Left renal cortex interstitium (tissue), 4 donors: ENCODE measurements around the gene SPATC1L. TPM values are rescaled to one million over a fixed set of nuclear protein-coding genes. Genes with fewer than 3 reads are reported as not detected.

Experiments
- DNase-seq, 4 donors: peaks; one replicate each; pipeline ENCODE4 v3.0.0-alpha.2; 2013; ENCODE audit warnings: low read depth in 4 of 4, low spot score in 2 of 4, missing footprints in 1 of 4
- polyA plus RNA-seq, 4 donors: library from polyadenylated mRNA; unstranded; fragments of 120-200 nt; gene quantifications; one replicate each; pipeline ENCODE4 v1.2.1, GENCODE V29; 2013; ENCODE audit not compliant: insufficient read length in 4 of 4

The SPATC1L gene
- polyA plus RNA-seq, 4 donors = 6.5 to 18.8 (median 13.6) TPM

GRCh38 chr21:46137908-46138307, 46.4 kb downstream of the SPATC1L start:
- DNase-seq = no peak

DNA sequence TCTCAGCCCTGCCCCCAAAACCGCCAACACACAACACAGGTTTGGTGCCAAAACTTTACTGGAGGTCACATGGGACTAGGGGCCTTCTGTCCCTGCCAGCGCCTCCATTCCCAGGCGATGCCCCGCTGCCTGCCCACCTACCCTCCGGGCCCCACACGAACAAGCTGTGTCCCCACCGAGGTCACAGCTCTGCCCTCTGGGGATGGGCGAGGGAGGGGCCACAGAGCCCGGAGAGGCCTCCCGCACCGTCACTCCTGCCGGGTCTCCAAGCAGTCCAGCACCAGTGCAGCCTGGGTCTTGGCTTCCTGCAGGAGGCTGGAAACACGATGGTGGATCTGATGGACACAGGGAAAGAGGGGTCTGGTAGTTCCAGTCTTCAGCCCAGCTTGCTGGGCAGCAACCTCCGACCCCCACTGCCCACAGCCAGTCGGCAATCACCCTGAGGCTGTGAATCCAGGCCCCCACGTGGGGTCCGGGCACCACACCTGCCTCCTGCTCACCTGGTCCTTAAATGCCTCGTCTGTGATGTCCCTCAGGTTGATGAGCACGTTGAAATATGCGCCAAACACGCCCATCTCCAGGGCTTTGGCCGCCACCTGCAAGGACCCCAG, 47.4 kb downstream of the SPATC1L start:
- no peak for DNase-seq

DNA sequence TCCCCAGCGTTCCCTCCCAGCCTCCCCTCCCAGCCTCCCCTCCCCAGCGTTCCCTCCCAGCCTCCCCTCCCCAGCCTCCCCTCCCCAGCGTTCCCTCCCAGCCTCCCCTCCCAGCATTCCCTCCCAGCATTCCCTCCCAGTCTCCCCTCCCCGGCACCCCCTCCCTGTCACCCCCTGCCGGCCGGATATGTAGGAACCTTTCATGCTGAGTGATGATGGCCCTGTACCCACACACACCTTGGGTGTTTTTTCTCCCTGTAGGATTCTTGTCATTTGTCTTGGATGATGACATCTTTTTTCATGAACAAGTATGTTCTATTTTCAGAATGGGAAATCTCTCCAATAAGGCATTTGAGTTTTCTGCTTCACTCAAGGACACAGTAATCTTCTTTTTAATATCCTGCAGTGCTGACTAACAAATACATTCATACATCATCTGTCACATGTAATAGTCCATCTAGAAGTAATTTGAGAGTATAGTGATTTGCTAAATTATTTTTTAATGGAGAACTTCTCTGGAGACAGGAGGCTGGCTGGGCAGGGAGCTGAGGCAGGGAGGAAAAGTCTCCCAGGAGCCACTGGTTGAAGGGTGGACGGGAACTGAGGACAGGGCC, 48.4 kb downstream of the SPATC1L start:
- no peak for DNase-seq

DNA sequence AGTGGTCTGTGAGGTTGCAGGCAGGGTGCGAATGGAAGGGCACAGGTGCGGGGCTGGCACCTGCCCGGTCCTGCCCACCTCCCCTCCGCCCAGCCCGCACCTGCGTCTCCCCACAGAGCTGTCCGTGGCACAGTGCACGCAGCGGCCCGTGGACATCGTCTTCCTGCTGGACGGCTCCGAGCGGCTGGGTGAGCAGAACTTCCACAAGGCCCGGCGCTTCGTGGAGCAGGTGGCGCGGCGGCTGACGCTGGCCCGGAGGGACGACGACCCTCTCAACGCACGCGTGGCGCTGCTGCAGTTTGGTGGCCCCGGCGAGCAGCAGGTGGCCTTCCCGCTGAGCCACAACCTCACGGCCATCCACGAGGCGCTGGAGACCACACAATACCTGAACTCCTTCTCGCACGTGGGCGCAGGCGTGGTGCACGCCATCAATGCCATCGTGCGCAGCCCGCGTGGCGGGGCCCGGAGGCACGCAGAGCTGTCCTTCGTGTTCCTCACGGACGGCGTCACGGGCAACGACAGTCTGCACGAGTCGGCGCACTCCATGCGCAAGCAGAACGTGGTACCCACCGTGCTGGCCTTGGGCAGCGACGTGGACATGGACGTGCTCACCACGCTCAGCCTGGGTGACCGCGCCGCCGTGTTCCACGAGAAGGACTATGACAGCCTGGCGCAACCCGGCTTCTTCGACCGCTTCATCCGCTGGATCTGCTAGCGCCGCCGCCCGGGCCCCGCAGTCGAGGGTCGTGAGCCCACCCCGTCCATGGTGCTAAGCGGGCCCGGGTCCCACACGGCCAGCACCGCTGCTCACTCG, 52.2 kb downstream of the SPATC1L start:
- DNase-seq = no peak

DNA sequence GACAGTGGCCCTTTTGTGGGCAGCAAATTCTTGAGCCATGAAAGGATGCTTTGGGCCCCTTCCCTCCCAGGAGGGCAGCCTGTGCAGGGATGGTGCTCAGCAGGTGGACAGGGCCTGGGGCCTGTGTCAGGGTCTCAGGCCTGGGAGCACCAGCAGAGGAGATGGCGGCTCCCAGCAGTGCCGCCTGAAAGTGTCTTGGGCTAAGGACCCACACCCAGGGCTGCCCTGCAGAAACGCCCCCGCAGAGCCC, 52.7 kb downstream of the SPATC1L start:
- no peak for DNase-seq

DNA sequence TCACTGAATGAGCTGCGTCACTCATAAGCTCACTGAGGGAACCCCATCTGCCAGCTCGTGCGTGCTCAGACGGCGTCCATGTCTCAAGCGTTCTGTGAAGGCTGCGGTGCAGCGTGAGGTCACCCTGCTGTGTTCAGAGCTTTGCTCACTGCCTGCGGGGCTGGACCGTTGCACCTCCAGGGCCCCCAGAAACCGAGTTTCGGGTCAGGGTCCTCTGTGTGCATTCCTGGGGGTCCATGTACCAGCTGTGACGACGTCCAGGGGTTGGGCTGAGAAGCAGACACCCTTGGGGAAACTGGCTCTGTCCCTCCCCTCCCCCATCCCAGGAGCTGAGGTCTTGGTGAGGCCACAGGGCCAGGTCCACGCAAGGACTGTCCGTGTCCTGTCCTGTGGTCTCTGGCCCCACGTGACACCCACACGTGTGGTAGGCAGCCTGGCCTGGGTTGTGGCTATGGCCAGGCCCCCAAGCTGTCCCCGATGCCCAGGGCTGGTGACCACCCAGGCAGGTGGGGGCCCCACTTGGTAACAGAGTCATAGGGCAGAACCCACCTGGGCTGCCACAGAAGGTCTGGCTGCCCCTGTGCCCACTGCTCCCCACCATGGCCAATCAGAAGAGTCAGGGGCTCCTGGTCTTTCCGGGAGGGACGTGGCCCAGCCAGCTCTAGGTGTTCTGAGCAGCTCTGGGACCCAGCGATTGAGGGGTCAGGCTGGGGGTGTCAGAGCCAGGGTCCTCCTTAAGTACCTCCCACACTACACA, 53.2 kb downstream of the SPATC1L start:
- no peak for DNase-seq

DNA sequence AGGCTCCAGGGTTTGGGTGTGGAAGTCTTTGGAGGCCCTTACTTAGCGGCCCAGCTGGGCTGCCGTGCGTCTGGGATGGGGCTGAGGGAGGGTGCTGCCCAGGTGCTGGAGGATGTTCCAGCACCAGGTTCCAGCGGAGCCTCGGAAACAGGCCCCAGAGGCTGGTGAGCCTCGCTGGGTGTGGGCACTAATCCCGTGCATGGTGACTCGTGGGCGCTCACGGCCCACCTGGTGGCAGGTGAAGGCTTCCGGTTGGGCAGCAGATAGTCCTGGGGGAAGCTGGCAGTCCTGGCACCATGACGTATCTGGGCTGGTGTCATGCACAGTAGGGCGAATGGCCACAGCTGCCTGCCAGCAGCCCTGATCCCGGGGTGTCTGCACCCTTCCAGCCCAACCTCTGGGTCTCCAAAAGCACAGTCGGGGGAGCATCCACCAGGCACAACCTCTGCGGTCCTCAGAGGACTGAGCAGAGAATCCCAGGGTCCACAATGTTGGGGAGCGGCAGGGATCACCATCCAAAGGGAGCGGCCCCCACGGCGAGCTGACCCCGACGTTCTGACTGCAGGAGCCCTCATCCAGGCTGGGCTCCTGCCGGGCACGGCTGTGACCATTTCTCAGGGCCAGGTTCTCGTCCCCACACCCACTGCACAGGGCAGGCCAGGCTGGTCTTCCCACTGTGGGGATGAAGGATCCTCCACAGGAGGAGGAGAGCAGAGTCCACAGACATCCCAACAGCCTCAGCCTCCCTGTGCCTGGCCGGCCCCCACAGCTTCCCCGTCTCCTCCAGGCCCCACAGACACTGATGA, 54.2 kb downstream of the SPATC1L start:
- DNase-seq = no peak

- no peak for DNase-seq
These were observed 55.2 kb downstream of the SPATC1L start for GRCh38 chr21:46128933-46129571.

- DNase-seq = no peak
These were observed 55.9 kb downstream of the SPATC1L start for GRCh38 chr21:46128106-46128932.

DNA sequence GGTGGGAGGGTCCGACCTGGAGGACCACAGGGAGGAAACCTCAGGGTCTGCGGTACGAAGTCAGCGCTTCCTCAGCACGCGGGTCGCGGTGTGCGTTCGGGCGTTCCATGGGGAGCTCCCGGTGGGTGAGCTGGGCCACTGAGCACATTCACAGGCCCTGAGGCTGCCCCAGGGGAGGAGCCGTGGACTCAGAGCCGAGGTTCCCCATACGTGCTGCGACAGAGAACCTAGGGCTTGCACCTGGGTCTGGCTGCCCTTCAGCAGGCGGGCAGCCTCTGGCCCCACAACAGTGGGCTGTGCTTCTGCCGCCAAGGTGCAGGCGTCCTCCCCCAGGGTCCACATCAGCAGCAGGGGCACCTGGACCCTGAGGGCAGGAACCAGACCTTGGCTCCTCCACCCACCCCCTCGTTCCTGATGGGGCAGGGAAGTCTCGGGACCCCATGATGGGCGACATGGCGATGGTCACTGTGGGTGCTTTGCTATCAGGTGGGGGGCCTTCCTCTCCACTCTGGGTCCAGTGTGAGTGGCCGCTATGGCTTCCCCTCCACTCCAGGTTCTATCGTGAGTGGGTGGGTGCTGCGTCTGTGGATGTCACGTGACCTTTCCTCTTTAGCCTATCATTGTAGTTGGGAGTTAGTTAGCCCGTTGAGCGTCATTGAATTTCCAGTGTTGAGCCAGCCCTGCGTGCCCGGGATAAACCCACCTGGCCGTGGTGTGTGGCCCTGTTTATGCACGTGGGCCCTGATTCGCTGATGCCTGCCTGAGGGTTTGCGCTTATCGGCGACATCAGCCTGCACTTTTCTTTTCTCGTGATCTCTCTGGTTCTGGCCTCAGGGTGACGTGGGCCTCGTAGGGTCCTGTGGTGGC, 56.8 kb downstream of the SPATC1L start:
- DNase-seq = no peak

- no peak for DNase-seq
These were observed 57.7 kb downstream of the SPATC1L start for GRCh38 chr21:46126309-46127238.

- DNase-seq = no peak
These were observed 58.4 kb downstream of the SPATC1L start for GRCh38 chr21:46125846-46126301.

DNA sequence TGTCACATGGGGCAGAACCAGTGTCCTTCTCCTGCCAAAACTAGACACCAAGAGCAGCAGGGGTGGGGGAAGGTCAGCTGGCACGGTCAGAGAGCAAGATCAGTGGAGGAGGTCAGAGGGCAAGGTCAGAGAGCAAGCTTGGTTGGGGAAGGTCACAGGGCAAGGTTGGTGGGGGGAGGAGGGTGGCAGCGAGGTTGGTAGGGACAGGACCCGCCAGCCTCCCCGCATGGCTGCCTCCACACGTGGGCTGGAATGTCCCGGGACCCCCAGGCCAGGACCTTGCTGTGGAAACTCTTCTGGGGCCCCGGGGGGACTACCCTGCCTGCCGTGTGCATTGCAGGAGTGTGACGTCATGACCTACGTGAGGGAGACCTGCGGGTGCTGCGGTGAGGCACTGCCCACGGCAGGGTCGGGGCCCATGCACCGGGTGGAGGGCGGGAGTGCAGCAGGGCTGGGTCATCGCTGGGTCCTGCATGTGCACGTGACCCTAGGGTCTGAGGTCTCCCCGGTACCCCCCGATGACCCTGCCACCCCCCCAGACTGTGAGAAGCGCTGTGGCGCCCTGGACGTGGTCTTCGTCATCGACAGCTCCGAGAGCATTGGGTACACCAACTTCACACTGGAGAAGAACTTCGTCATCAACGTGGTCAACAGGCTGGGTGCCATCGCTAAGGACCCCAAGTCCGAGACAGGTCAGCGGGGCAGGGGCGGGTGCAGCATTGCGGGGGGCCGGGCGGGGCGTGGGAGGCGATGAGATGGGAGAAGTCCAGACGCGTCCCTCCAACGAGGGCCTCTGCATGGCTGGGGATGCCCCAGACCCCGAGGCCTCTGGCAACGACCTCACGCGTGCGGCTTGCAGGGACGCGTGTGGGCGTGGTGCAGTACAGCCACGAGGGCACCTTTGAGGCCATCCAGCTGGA, 59.1 kb downstream of the SPATC1L start:
- DNase-seq = no peak

DNA sequence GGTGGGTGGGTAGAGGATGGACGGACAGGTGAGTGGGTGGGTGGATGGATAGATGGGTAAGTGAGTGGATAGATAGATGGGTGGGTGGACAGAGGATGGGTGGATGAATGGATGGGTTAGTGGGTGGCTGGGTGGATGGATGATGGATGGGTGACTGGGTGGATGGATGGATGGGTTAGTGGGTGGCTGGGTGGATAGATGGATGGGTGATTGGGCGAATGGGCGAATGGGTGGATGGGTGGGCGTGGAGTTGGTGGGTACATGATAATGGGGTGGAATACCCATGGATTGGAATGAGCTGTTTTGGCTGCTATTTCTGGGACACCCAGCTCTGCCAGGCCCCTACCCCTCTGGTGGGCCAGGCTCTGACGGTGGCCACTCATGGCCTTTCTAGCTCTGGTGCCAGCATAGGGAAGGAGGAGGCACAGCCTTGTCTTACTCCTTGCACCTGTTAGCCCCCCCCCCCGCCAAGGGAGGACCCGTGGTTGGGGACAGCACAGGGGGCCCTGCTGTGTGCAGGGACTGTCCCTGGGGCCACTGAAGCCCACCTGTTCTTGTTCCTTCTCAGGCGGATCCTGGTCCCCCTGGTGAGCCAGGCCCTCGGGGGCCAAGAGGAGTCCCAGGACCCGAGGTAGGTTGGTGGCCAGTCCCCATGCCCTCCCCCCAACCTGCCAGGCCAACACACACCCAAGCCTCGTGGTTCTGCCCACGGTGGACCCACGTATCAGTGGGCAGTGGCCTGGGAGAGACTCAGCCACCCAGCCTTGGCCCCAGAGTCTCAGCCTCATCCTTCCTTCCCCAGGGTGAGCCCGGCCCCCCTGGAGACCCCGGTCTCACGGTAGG, 60.0 kb downstream of the SPATC1L start:
- no peak for DNase-seq
